Gastroesophageal sphincter (tissue), 4 donors: ENCODE results near the gene TBC1D23. TPM values are rescaled to one million over a fixed set of nuclear protein-coding genes. Genes with fewer than 3 reads are reported as not detected.
"Not testable (repeated sequence)": the region's sequence is repeated elsewhere in the genome, so short reads cannot be mapped to it uniquely, and the experiment has no call there.

ENCODE experiments used
- ATAC-seq: fragments of 150-250 bp; one replicate; pipeline ENCODE4 v1.9.1; 2016; ENCODE audit warnings: mild to moderate bottlenecking, moderate library complexity
- H3K27ac ChIP-seq, 4 donors: fragments of 200-600 bp; sonication (generic) in 3 of 4; 1 replicate in 3 of 4; 2 replicates in 1 of 4; pipeline ENCODE4 v1.5.1; 2016 to 2019
- H3K27me3 ChIP-seq: fragments of 200-600 bp; sonication (generic); one replicate; pipeline ENCODE4 v1.5.1; 2019
- H3K36me3 ChIP-seq, 2 donors: fragments of 200-600 bp; sonication (generic); one replicate each; pipeline ENCODE4 v1.5.1; 2019; ENCODE audit warnings: control low read depth in 1 of 2
- H3K4me1 ChIP-seq, 3 donors: fragments of 200-600 bp; sonication (generic); 1 replicate in 2 of 3; 2 replicates in 1 of 3; pipeline ENCODE4 v1.5.1; 2016 to 2019; ENCODE audit warnings: control low read depth in 2 of 3
- H3K4me3 ChIP-seq, 2 donors: fragments of 200-600 bp; sonication (generic); one replicate each; pipeline ENCODE4 v1.5.1; 2019; ENCODE audit warnings: mild to moderate bottlenecking in 1 of 2, moderate library complexity in 1 of 2
- H3K9me3 ChIP-seq, 3 donors: fragments of 200-600 bp; sonication (generic); one replicate each; pipeline ENCODE4 v1.5.1; 2017 to 2019; ENCODE audit warnings: control low read depth in 2 of 3
- EP300 ChIP-seq: sonication (generic); formaldehyde crosslinking; IDR thresholded peaks from one replicate; pipeline ENCODE4 v1.6.1; 2017; ENCODE audit warnings: antibody characterized with exemption, mild to moderate bottlenecking
- POLR2A ChIP-seq, 2 donors: fragments of 450-650 bp; IDR thresholded peaks; one replicate each; pipeline ENCODE4 v1.6.1; 2017; ENCODE audit warnings: antibody characterized with exemption in 2 of 2, mild to moderate bottlenecking in 2 of 2, moderate library complexity in 1 of 2
- POLR2AphosphoS5 ChIP-seq: sonication (generic); formaldehyde crosslinking; IDR thresholded peaks from one replicate; pipeline ENCODE4 v1.6.1; 2017; ENCODE audit warnings: antibody characterized with exemption
- WGBS, 2 donors: methylation state at CpG; one replicate each; pipeline ENCODE4 v1.1.5; 2018; ENCODE audit warnings: low coverage in 1 of 2; 5-methylcytosine and 5-hydroxymethylcytosine counted together
- total RNA-seq, 4 donors: library from RNA; depleted of rRNA; stranded (reverse); fragments of >200 nt; gene quantifications; one replicate each; pipeline ENCODE4 v1.1.0, GENCODE V29; 2016
- TF ChIP-seq, protein P1 (sequence below), 4 experiments: fragments of 200-600 bp in 2 of 4; fragments of 450-650 bp in 2 of 4; sonication (generic) in 1 of 4; IDR thresholded peaks; one replicate each; pipeline ENCODE4 v1.5.1; 2017 to 2019; ENCODE audit warnings: antibody characterized with exemption in 4 of 4, mild to moderate bottlenecking in 2 of 4, moderate library complexity in 2 of 4

Gene TBC1D23
- total RNA-seq, 4 donors from 2014 or later: 23.9 to 37.2 (median 34.0) TPM

DNA sequence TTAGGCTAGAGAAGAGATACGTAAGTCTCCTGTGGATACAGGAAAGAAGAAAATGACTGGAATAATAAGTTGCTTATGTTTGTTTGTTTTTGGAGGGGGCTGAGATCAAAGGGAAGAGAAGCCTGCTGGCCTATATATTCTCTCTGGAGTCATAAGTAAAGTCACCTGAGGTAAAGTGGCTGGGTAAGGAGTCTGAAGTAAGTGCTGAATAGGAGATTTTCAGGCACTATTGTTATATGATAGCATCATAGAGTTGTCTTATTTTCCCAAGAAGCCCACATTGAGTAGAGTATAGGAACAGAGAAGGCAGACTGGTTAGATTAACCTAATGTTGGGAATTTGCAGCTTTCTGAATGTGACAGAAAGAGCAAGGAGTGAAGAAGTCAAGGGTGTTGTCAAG, 10.7 kb downstream of the TBC1D23 start:
- 83 to 100% methylated on average over 1 of the region's 1 CpG for WGBS, 2 donors
- H3K4me3 ChIP-seq: no peak overlapping the region
- no peaks in the 10 kb centered on the region for H3K9me3 ChIP-seq
- H3K36me3 ChIP-seq: no peaks in the 10 kb centered on the region
- H3K4me1 ChIP-seq: peaks cover 0 to 52% (median 0%) of the 10 kb centered on the region in 3 donors
- H3K27me3 ChIP-seq: no peaks in the 10 kb centered on the region
- ATAC-seq: no peak
- H3K27ac ChIP-seq: no peak overlapping the region
- no peak for TF ChIP-seq EP300
- TF ChIP-seq POLR2AphosphoS5: no peak
- no peak for TF ChIP-seq POLR2A (IDR thresholded peaks at IDR 0.05)
- TF ChIP-seq, protein P1, sequence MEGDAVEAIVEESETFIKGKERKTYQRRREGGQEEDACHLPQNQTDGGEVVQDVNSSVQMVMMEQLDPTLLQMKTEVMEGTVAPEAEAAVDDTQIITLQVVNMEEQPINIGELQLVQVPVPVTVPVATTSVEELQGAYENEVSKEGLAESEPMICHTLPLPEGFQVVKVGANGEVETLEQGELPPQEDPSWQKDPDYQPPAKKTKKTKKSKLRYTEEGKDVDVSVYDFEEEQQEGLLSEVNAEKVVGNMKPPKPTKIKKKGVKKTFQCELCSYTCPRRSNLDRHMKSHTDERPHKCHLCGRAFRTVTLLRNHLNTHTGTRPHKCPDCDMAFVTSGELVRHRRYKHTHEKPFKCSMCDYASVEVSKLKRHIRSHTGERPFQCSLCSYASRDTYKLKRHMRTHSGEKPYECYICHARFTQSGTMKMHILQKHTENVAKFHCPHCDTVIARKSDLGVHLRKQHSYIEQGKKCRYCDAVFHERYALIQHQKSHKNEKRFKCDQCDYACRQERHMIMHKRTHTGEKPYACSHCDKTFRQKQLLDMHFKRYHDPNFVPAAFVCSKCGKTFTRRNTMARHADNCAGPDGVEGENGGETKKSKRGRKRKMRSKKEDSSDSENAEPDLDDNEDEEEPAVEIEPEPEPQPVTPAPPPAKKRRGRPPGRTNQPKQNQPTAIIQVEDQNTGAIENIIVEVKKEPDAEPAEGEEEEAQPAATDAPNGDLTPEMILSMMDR (IDR thresholded peaks at IDR 0.05): no peak

DNA sequence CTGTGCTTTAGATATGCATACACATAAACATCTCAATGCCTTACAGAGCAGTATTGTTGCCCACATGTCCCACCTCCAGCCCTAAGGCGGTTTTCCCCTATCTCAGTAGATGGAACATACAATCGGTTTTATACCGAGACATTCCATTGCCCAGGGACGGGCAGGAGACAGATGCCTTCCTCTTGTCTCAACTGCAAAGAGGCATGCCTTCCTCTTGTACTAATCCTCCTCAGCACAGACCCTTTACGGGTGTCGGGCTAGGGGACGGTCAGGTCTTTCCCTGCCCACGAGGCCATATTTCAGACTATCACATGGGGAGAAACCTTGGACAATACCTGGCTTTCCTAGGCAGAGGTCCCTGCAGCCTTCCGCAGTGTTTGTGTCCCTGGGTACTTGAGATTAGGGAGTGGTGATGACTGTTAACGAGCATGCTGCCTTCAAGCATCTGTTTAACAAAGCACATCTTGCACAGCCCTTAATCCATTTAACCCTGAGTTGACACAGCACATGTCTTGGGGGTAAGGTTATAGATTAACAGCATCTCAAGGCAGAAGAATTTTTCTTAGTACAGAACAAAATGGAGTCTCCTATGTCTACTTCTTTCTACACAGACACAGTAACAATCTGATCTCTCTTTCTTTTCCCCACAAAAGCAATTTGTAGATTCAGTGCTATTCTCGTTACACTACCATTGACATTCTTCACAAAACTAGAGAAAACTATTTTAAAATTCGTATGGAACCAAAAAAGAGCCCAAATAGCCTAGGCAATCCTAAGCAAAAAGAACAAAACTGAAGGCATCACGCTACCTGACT, 12.2 kb downstream of the TBC1D23 start:
- peaks cover 0 to 50% (median 0%) of the 10 kb centered on the region in 3 donors for H3K4me1 ChIP-seq
- ATAC-seq, H3K4me3 ChIP-seq, H3K9me3 ChIP-seq, H3K27ac ChIP-seq, H3K27me3 ChIP-seq, H3K36me3 ChIP-seq: not testable (repeated sequence)
- 76 to 85% methylated on average over 5 to 11 of the region's 13 CpGs for WGBS, 2 donors

DNA sequence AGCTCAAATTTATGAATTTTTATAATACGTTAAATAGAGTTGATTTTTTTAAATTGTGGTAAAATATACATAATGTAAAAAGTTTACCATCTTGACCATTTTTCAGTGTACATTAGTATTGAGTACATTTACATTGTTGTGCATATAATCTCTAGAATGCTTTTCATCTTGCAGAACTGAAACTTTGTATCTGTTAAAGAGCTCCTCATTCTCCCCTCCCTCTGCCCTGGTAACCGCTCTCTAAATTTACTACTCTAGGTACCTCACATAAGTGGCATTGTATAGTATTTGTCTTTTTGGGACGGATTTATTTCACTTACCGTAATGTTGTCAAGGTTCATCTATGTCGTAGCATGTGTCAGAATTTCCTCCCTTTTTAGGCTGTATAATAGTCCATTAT, 13.6 kb downstream of the TBC1D23 start:
- H3K4me1 ChIP-seq: peaks cover 0 to 44% (median 0%) of the 10 kb centered on the region in 3 donors
- no peaks in the 10 kb centered on the region for H3K36me3 ChIP-seq
- TF ChIP-seq POLR2AphosphoS5 (no peak), EP300 (no peak)
- no peaks in the 10 kb centered on the region for H3K27me3 ChIP-seq
- 86 to 94% methylated on average over 5 of the region's 5 CpGs for WGBS, 2 donors
- H3K9me3 ChIP-seq: no peaks in the 10 kb centered on the region
- no peak overlapping the region for H3K4me3 ChIP-seq
- no peak overlapping the region for H3K27ac ChIP-seq
- no peak for ATAC-seq

DNA sequence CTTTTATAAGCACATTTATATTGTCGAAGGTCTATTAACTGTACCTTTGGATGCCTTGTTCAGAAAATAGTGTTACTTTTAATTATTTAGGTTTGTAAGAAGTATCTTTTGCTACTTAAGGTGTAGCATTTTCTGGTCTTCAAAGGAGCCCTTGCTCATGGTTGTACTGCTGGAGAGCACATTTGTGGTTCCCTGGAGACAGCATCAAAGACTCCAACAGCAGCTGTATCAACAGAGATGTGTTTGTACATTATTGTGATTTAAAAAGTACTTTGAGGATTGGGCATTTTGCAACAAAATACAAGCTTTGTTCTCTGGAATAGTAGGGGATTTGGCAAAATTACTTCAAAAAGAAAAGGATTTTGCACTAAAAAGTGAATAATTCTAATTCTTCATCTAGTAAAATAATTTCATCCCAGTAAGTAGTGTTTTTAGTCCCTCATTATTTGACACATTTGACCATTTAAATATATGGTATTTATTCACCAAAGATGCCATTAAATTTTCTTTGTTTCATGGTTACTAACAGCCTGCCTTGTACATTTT, 16.5 kb downstream of the TBC1D23 start:
- Histone ChIP-seq H3K9me3 (no peaks in the 10 kb centered on the region), H3K36me3 (peaks cover 0 to 22% of the 10 kb centered on the region in 2 donors), H3K27me3 (no peaks in the 10 kb centered on the region), H3K4me1 (peaks cover 0 to 28% (median 0%) of the 10 kb centered on the region in 3 donors), H3K4me3 (no peak overlapping the region), H3K27ac (no peak overlapping the region)
- ATAC-seq: no peak
- 89 to 92% methylated on average over 1 of the region's 1 CpG for WGBS, 2 donors
- no peak for TF ChIP-seq EP300
- TF ChIP-seq, protein P1 (IDR thresholded peaks at IDR 0.05): no peak
- no peak for TF ChIP-seq POLR2AphosphoS5
- no peak for TF ChIP-seq POLR2A (IDR thresholded peaks at IDR 0.05)

- no peak overlapping the region for H3K27ac ChIP-seq
- peaks cover 0 to 37% of the 10 kb centered on the region in 2 donors for H3K36me3 ChIP-seq
- ATAC-seq: no peak
- TF ChIP-seq POLR2AphosphoS5 (no peak), POLR2A (IDR thresholded peaks at IDR 0.05) (no peak), EP300 (no peak)
- TF ChIP-seq, protein P1 (IDR thresholded peaks at IDR 0.05): no peak
- peaks cover 0 to 28% (median 0%) of the 10 kb centered on the region in 3 donors for H3K4me1 ChIP-seq
- no peak overlapping the region for H3K4me3 ChIP-seq
- 58 to 75% methylated on average over 2 of the region's 2 CpGs for WGBS, 2 donors
- no peaks in the 10 kb centered on the region for H3K9me3 ChIP-seq
- H3K27me3 ChIP-seq: no peaks in the 10 kb centered on the region
Measured at GRCh38 chr3:100278910-100279309, 18.1 kb downstream of the TBC1D23 start.
